Measurements from ENCODE around the gene PSMC3. TPM values are rescaled to one million over a fixed set of nuclear protein-coding genes. Genes with fewer than 3 reads are reported as not detected.

Gene PSMC3
- total and polyA plus RNA-seq, 9 of the 15 experiments (the other 6 are each of a cell fraction or from before 2014, with no cell fraction given): 44.3 to 324 (median 240) TPM

DNA sequence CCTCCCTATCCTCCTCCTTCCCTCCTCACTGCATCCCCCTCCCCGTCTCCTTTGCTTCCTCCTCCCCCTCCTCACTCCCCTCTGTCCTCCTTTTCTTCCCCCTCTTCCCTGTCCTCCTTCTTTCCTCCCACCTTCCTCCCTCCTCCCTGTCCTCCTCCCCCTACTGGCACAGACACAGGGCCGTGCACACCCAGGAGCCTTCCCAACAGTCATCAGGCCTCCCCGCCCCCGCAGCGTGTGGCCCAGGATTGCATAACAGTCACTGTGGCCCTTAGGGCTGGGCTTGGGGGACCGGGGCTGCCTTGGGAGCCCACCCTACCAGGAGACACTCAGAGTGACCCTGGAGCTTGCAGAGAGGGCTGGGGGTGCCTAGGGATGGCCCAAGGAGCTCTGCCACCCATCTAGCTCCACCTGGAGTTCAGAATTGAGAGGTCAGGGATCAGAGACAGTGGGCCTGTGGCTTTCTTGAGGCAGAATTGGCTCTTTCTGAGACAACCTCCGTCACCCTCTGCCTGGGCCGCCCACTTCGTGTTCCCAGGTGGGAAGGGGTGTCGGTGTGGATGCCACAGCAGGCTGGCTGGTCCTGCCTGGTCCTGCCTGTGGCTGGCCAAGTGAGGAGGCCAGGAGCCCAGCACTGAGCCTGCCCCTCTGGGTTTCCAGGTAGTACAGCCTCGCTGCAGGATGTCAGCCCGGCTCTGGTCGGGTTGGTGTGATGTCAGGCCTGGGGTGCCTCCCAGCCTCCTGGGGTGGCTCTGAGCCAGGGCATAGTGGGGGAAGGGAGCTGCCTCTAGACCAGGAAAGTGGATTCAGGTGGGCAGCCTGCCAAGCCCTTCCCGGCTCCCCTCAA lies 49.5 kb downstream of the PSMC3 start (continued):
- TF ChIP-seq, protein P1, sequence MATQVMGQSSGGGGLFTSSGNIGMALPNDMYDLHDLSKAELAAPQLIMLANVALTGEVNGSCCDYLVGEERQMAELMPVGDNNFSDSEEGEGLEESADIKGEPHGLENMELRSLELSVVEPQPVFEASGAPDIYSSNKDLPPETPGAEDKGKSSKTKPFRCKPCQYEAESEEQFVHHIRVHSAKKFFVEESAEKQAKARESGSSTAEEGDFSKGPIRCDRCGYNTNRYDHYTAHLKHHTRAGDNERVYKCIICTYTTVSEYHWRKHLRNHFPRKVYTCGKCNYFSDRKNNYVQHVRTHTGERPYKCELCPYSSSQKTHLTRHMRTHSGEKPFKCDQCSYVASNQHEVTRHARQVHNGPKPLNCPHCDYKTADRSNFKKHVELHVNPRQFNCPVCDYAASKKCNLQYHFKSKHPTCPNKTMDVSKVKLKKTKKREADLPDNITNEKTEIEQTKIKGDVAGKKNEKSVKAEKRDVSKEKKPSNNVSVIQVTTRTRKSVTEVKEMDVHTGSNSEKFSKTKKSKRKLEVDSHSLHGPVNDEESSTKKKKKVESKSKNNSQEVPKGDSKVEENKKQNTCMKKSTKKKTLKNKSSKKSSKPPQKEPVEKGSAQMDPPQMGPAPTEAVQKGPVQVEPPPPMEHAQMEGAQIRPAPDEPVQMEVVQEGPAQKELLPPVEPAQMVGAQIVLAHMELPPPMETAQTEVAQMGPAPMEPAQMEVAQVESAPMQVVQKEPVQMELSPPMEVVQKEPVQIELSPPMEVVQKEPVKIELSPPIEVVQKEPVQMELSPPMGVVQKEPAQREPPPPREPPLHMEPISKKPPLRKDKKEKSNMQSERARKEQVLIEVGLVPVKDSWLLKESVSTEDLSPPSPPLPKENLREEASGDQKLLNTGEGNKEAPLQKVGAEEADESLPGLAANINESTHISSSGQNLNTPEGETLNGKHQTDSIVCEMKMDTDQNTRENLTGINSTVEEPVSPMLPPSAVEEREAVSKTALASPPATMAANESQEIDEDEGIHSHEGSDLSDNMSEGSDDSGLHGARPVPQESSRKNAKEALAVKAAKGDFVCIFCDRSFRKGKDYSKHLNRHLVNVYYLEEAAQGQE (IDR thresholded peaks at IDR 0.05; ENCODE audit: borderline replicate concordance): no peak
- TF ChIP-seq, protein P1 (CRISPR knock-in tag; IDR thresholded peaks at IDR 0.05; ENCODE audit: low read depth): no peak
- TF ChIP-seq DACH1 (IDR thresholded peaks at IDR 0.05; ENCODE audit: partially characterized antibody) (no peak), NCOR1 (IDR thresholded peaks at IDR 0.05) (peak; percentile 37; the same call in 1 of the 2 replicates), NR2F6 (CRISPR knock-in tag; IDR thresholded peaks at IDR 0.05) (no peak), SRSF9 (IDR thresholded peaks at IDR 0.05; ENCODE audit: borderline replicate concordance, low read depth, low read length) (no peak), ZNF79 (CRISPR knock-in tag; IDR thresholded peaks at IDR 0.05; ENCODE audit: low read depth) (no peak), PML (IDR thresholded peaks at IDR 0.05; ENCODE audit: low read length) (no peak; the same call in 1 of the 2 replicates), ZNF695 (CRISPR knock-in tag; IDR thresholded peaks at IDR 0.05) (no peak), TCF7 (IDR thresholded peaks at IDR 0.05; ENCODE audit: borderline replicate concordance) (no peak), HDAC3 (IDR thresholded peaks at IDR 0.05; ENCODE audit: borderline replicate concordance, partially characterized antibody) (no peak), CBFA2T3 (IDR thresholded peaks at IDR 0.05) (peak; percentile 46), ZNF212 (CRISPR knock-in tag; IDR thresholded peaks at IDR 0.05) (no peak)
- TF ChIP-seq, protein P2, sequence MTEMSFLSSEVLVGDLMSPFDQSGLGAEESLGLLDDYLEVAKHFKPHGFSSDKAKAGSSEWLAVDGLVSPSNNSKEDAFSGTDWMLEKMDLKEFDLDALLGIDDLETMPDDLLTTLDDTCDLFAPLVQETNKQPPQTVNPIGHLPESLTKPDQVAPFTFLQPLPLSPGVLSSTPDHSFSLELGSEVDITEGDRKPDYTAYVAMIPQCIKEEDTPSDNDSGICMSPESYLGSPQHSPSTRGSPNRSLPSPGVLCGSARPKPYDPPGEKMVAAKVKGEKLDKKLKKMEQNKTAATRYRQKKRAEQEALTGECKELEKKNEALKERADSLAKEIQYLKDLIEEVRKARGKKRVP (CRISPR knock-in tag; IDR thresholded peaks at IDR 0.05): no peak
- TF ChIP-seq, protein P3, sequence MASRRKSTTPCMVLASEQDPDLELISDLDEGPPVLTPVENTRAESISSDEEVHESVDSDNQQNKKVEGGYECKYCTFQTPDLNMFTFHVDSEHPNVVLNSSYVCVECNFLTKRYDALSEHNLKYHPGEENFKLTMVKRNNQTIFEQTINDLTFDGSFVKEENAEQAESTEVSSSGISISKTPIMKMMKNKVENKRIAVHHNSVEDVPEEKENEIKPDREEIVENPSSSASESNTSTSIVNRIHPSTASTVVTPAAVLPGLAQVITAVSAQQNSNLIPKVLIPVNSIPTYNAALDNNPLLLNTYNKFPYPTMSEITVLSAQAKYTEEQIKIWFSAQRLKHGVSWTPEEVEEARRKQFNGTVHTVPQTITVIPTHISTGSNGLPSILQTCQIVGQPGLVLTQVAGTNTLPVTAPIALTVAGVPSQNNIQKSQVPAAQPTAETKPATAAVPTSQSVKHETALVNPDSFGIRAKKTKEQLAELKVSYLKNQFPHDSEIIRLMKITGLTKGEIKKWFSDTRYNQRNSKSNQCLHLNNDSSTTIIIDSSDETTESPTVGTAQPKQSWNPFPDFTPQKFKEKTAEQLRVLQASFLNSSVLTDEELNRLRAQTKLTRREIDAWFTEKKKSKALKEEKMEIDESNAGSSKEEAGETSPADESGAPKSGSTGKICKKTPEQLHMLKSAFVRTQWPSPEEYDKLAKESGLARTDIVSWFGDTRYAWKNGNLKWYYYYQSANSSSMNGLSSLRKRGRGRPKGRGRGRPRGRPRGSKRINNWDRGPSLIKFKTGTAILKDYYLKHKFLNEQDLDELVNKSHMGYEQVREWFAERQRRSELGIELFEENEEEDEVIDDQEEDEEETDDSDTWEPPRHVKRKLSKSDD (conservative IDR thresholded peaks at IDR 0.05; ENCODE audit: low read length): no peak
